Lower leg skin (tissue), 4 donors: Measurements from ENCODE around the gene NAV2. TPM values are rescaled to one million over a fixed set of nuclear protein-coding genes. Genes with fewer than 3 reads are reported as not detected.

Source experiments
- DNase-seq, 2 donors: peaks; one replicate each; pipeline ENCODE4 v3.0.0-alpha.2; 2019; ENCODE audit warnings: low spot score in 2 of 2
- H3K4me3 ChIP-seq: fragments of 200-600 bp; sonication (generic); 2 replicates; pipeline ENCODE4 v1.5.1; 2017; ENCODE audit warnings: mild to moderate bottlenecking, low read depth; ENCODE audit not compliant: poor library complexity, severe bottlenecking
- POLR2A ChIP-seq, 2 donors: fragments of 450-650 bp; IDR thresholded peaks; one replicate each; pipeline ENCODE4 v1.6.1; 2016 to 2017; ENCODE audit warnings: antibody characterized with exemption in 2 of 2, mild to moderate bottlenecking in 1 of 2, moderate library complexity in 1 of 2
- WGBS, 2 donors: methylation state at CpG; one replicate each; pipeline ENCODE4 v1.1.5; 2018; 5-methylcytosine and 5-hydroxymethylcytosine counted together
- intact Hi-C: fragments of 100-400 bp; cut with DNase I; formaldehyde crosslinking; loops from one replicate; pipeline ENCODE4 v1.15.0; 2023; ENCODE audit warnings: low total_unique reads
- total RNA-seq, 4 donors: library from RNA; depleted of rRNA; stranded (reverse); fragments of >200 nt; gene quantifications; one replicate each; pipeline ENCODE4 v1.1.0, GENCODE V29; 2016
- TF ChIP-seq, protein P1 (sequence below), 3 donors: fragments of 450-650 bp; IDR thresholded peaks; one replicate each; pipeline ENCODE4 v1.5.1; 2016; ENCODE audit warnings: antibody characterized with exemption in 3 of 3, mild to moderate bottlenecking in 3 of 3, moderate library complexity in 2 of 3

Gene NAV2
- total RNA-seq, 4 donors from 2014 or later: 5.8 to 30.7 (median 21.0) TPM

DNA sequence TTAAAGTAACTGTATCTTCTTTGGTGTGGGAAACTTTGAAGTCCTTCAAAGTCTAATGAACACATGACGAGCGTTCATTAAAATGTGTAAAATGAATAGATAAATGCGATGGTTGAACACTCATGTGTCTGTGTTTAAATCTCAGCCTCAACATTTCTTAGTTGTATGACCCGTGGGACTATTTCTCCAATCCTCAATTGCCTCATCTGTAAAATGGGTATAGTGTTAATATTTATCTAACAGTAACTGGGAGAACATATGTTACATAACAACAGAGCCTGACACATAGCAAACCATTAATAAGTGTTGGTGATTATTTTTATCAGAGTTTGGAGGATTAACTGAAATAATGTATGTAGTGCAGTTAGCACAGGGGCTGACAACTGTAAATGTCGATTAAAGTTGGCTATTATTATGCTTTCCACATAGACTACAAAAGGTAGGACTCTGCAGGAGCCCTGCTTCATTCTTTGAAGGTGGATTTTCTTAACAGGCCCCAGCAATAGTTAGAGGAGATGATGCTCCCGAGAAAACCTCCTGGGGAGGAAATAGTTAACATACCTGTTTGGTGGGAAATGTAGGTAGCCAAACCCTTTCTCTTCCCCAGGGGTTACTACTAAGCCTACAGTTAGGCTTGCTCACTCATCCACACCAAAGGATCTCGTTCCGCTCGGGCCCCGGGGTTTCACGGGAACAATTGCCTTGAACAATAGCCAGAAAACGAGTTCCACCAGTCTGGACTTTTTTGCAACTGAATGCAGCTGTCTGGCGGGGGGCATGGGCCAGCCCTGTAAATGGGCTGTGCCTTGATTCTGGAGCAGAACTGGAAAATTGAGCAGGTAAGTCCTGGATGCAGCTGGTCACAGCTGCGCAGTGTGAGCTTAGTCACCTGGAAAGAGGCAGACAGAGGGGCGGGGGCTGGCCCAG, 314.3 kb downstream of the NAV2 start:
- H3K4me3 ChIP-seq: no peak overlapping the region
- TF ChIP-seq POLR2A (IDR thresholded peaks at IDR 0.05): no peak
- TF ChIP-seq, protein P1, sequence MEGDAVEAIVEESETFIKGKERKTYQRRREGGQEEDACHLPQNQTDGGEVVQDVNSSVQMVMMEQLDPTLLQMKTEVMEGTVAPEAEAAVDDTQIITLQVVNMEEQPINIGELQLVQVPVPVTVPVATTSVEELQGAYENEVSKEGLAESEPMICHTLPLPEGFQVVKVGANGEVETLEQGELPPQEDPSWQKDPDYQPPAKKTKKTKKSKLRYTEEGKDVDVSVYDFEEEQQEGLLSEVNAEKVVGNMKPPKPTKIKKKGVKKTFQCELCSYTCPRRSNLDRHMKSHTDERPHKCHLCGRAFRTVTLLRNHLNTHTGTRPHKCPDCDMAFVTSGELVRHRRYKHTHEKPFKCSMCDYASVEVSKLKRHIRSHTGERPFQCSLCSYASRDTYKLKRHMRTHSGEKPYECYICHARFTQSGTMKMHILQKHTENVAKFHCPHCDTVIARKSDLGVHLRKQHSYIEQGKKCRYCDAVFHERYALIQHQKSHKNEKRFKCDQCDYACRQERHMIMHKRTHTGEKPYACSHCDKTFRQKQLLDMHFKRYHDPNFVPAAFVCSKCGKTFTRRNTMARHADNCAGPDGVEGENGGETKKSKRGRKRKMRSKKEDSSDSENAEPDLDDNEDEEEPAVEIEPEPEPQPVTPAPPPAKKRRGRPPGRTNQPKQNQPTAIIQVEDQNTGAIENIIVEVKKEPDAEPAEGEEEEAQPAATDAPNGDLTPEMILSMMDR (IDR thresholded peaks at IDR 0.05): no peak
- 50 to 57% methylated on average over 15 of the region's 15 CpGs for WGBS, 2 donors
- intact Hi-C loops: no loop called here
- DNase-seq: no peak

DNA sequence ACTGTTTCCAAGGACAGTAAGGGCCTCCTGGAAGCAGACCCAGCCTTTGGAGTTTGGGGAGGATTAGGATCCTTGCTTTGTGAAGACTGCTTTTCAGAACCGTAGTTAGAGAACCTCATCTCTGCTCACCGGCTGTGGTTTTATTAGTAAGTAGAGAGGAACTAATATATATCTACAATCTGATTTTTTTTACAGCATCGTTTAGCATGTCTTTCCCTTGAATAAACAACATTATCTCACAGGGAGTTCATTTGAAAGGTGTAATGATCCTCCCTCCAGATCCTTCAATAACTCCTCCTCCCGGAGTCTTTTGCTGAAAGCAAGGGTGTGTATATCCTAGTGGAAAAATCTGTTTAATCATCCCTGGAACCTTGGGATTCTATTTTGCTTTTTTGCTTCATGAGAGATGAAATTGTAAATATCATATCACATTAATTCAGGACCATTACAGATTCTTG, 314.9 kb downstream of the NAV2 start:
- no peak for TF ChIP-seq POLR2A (IDR thresholded peaks at IDR 0.05)
- TF ChIP-seq, protein P1 (IDR thresholded peaks at IDR 0.05): no peak
- WGBS, 2 donors: 54% methylated on average over 4 of the region's 4 CpGs
- no peak for DNase-seq
- intact Hi-C loops: no loop called here
- H3K4me3 ChIP-seq: no peak overlapping the region

DNA sequence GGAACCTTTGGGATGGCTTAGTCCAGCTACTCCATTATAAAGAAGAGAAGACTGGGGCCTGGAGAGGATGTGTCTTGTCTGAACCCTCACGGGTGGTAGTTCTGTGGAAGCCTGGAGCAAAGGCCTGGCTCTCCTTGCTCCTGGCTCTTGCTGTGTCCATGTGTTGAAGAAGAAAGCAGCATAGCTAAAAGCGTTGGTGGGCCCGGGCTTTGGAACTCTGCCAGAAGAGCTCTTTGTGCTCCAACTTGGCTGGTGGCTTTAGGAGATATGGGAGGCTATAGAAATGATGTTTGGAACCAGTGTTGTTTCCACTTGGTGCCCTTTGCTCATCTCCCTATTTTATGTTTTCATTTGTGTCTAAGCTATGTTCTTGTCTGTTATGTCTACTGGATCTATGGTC, 316.6 kb downstream of the NAV2 start:
- no peak for DNase-seq
- TF ChIP-seq, protein P1 (IDR thresholded peaks at IDR 0.05): no peak
- no peak for TF ChIP-seq POLR2A (IDR thresholded peaks at IDR 0.05)
- no peak overlapping the region for H3K4me3 ChIP-seq
- WGBS, 2 donors: 58 to 65% methylated on average over 3 of the region's 3 CpGs
- intact Hi-C loops: no loop called here

DNA sequence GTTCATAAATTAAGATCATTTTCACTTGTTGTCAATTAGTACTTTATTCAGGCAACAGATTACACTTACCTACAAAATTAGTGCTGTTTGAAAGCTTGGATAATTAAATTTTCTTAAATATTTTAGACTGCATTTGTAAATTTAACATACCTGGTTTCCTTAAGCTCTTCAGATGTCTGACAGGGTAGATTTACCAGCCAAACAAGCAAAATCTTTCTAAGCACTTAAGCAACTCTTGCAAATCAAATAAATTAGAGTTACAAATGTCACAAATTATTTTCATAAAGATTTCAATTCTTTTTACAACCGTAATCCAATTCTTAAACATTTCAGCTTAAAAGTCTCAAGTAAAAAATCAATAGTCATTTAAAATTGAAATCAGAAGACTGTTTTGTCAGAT, 317.8 kb downstream of the NAV2 start:
- DNase-seq: no peak
- no peak for TF ChIP-seq POLR2A (IDR thresholded peaks at IDR 0.05)
- TF ChIP-seq, protein P1 (IDR thresholded peaks at IDR 0.05): no peak
- WGBS, 2 donors: 90 to 93% methylated on average over 1 of the region's 1 CpG
- no peak overlapping the region for H3K4me3 ChIP-seq
- intact Hi-C loops: no loop called here

DNA sequence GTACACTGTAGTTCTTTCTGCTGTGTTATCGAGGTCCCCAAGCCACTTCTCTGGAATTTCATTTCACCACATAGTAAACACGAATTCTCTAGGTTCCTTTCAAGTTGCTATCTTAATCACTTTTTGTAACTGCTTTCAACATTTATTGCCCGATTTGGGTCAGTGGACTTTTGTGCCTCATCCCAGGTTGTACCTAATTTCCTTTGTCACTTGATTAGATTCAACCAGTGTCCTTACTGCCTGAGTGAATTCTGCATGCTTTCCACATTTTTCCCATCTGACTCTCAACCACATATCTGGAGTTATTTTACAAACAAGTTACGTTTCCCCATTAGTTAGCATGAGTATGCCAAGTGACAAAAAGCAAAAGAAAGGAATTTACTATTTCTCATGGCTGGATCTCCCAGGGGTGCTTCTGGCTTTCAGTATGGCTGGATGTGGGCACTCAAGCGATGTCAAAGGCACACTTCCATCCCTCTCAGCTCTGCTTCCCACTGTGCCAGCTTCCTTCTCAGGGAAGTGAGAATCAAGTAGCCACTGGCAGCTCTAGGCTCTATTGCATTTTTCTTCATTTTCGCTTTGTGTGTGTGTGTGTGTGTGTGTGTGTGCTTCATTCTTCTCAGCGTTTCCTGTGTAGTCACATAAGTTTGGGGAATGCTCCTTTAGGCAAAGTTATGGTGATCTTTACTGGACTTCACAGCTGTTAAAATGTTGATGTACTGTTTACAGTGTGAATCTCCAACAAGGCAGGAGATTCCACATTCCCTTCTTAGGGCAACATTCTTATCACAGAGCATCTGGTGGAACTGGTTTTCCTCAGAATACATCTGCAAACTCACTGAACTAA, 318.7 kb downstream of the NAV2 start:
- TF ChIP-seq, protein P1 (IDR thresholded peaks at IDR 0.05): no peak
- no peak for TF ChIP-seq POLR2A (IDR thresholded peaks at IDR 0.05)
- 48 to 55% methylated on average over 7 of the region's 7 CpGs for WGBS, 2 donors
- intact Hi-C loops: no loop called here
- DNase-seq: no peak
- H3K4me3 ChIP-seq: no peak overlapping the region
